H1 (cell line): ENCODE measurements around the gene FGF5. TPM values are rescaled to one million over a fixed set of nuclear protein-coding genes. Genes with fewer than 3 reads are reported as not detected.

Source experiments
- SIN3A ChIP-seq, 2 experiments: IDR thresholded peaks in 1 of 2; conservative IDR thresholded peaks in 1 of 2; 2 replicates each; pipeline ENCODE4 v1.6.1; 2011 to 2012; ENCODE audit warnings: low read length in 2 of 2, improper control_type of control experiment in 1 of 2, low read depth in 1 of 2, mild to moderate bottlenecking in 1 of 2
- SUZ12 ChIP-seq: fragments of 200-600 bp; sonication (generic); IDR thresholded peaks from 2 replicates; pipeline ENCODE4 v1.6.1; 2012; ENCODE audit warnings: mild to moderate bottlenecking, inconsistent platforms, low read length, moderate library complexity, mixed read lengths
- polyA plus RNA-seq, 7 experiments: library from polyadenylated mRNA; depleted of rRNA in 3 of 7; stranded (reverse) in 5 of 7; unstranded in 2 of 7; fragments of >200 nt in 5 of 7; fragments of 200-250 nt in 2 of 7; gene quantifications; 1 replicate in 5 of 7; 2 replicates in 1 of 7; 4 replicates in 1 of 7; pipeline versions ENCODE4 v1.2.1 to v1.2.3, GENCODE V29; 2011 to 2013; ENCODE audit warnings: missing spikeins in 2 of 7, mixed read lengths in 2 of 7
- total RNA-seq: library from RNA; stranded (reverse); fragmentation: NEBNext Ultra II Directional; extraction: Animal tissue kit (Norgen Biotek cat#: 25700); gene quantifications from 2 replicates; pipeline ENCODE4 v1.2.1, GENCODE V29; 2021

FGF5 gene
- total and polyA plus RNA-seq, 2 of the 8 experiments (the other 6 are each of a cell fraction or from before 2014, with no cell fraction given) = not detected

DNA sequence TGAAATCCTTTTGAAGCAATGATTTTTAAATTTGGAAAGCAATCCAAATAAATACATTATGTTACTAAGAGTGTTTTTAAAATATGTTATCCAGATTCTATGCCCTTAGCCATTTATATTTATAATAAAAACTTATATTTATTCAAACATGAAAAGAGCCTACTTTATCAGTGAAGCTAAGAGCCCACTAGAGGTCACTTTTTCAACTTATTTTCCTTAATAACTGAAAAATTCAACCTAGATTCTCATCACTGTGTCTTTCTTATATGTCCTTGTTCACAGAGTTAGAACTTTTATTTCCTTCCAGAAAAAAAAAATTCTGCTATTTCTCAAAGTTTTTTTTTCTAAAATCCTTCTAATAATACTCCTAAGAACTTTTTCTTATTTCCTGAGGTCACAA is 45.3 kb upstream of the FGF5 start (continued):
- TF ChIP-seq SUZ12 (no peak), SIN3A (conservative IDR thresholded peaks at IDR 0.05 in 1 of 2, IDR thresholded peaks at IDR 0.05 in 1 of 2; ENCODE audit: low read depth in 1 of 2, low read length in 2 of 2) (no peak)
